Measurements from ENCODE around the gene S1PR5. TPM values are rescaled to one million over a fixed set of nuclear protein-coding genes. Genes with fewer than 3 reads are reported as not detected.
A peak's percentile ranks its signal among the peaks of the same experiment; 100 is the strongest.

The S1PR5 gene
- total and polyA plus RNA-seq, 2 experiments from 2014 or later: 4.6 to 8.0 TPM

DNA sequence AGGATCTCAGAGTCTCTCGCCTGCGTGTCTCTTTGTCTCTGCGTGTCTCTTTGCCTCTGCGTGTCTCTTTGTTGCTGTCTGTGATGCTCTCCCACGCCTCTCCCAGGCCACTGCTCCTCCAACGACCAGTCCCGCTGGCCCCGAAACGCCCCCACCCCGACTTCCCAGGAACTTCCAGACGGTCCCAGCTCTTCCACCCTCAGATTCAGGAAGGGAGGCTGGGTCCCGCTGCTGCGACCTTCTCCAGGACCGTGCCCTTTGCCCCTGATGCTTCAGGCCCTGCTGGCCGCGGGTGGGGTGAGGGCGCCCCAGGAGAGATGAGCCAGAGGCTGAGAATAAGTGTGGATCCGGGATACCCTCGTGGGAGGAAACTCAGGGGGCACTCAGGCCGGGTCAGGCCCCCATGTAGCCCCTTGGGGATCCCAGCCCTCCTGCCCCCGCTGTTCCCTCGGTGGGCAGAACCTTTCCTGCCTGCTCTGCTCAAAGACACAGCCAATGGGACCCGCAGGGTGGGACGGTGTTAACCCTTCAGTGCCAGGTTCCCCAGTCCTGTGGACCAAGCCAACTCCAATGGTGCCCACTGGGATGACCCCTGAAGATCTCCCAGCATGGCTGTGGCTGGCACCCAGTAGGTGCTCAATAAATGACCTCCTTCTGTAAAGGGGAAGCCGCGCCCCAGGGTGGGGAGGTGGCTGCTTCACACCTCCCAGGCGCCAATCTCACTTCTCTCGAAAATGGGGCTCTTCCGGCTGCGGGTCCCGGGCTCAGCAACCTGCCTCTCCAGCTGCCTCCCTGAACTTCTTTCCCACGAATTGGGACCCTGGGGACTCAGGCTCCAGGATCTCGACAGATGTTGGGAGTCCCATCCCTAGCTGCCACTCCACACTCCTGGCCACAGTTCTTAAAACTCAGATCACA is 1.5 kb upstream of the S1PR5 start:
- Histone ChIP-seq H3K27ac (ENCODE audit: low read depth) (no peak overlapping the region), H3K36me3 (ENCODE audit: insufficient read depth) (no peaks in the 10 kb centered on the region), H4K20me1 (replicated peaks; ENCODE audit: insufficient read depth) (0 out of 2 replicates have a peak, but pooled peaks cover 5% of the 10 kb centered on the region), H3F3A (replicated peaks; ENCODE audit: low read depth) (peaks cover 13% of the 10 kb centered on the region; the same call in 1 of the 2 replicates), H3K4me3 (peak overlapping the region; percentile 78), H3K79me2 (replicated peaks; ENCODE audit: insufficient read depth) (no peaks in the 10 kb centered on the region), H2AFZ (peak overlapping the region; percentile 95), H3K9me2 (ENCODE audit: insufficient read depth) (no peaks in the 10 kb centered on the region), H3K4me1 (ENCODE audit: insufficient read depth) (peaks cover 16% of the 10 kb centered on the region), H3K4me2 (peak overlapping the region; percentile 95), H3K27me3 (ENCODE audit: insufficient read depth) (peaks cover 67% of the 10 kb centered on the region)
- Mint-ChIP-seq H3K4me3 (peak overlapping the region; percentile 65), H3K4me1 (peaks cover 25% of the 10 kb centered on the region), H3K9me3 (no peaks in the 10 kb centered on the region; the same call in 2 of the 3 replicates), H3K36me3 (ENCODE audit: low read depth) (no peaks in the 10 kb centered on the region; the same call in 2 of the 3 replicates), H3K27me3 (ENCODE audit: insufficient read depth, low read depth, poor library complexity) (peaks cover 53% of the 10 kb centered on the region), H3K27ac (no peak overlapping the region)
- peak; percentile 40 for DNase-seq (ENCODE audit: low spot score)
- ATAC-seq: peak; percentile 1; the same call in 1 of the 3 replicates
- TF ChIP-seq, protein P1, sequence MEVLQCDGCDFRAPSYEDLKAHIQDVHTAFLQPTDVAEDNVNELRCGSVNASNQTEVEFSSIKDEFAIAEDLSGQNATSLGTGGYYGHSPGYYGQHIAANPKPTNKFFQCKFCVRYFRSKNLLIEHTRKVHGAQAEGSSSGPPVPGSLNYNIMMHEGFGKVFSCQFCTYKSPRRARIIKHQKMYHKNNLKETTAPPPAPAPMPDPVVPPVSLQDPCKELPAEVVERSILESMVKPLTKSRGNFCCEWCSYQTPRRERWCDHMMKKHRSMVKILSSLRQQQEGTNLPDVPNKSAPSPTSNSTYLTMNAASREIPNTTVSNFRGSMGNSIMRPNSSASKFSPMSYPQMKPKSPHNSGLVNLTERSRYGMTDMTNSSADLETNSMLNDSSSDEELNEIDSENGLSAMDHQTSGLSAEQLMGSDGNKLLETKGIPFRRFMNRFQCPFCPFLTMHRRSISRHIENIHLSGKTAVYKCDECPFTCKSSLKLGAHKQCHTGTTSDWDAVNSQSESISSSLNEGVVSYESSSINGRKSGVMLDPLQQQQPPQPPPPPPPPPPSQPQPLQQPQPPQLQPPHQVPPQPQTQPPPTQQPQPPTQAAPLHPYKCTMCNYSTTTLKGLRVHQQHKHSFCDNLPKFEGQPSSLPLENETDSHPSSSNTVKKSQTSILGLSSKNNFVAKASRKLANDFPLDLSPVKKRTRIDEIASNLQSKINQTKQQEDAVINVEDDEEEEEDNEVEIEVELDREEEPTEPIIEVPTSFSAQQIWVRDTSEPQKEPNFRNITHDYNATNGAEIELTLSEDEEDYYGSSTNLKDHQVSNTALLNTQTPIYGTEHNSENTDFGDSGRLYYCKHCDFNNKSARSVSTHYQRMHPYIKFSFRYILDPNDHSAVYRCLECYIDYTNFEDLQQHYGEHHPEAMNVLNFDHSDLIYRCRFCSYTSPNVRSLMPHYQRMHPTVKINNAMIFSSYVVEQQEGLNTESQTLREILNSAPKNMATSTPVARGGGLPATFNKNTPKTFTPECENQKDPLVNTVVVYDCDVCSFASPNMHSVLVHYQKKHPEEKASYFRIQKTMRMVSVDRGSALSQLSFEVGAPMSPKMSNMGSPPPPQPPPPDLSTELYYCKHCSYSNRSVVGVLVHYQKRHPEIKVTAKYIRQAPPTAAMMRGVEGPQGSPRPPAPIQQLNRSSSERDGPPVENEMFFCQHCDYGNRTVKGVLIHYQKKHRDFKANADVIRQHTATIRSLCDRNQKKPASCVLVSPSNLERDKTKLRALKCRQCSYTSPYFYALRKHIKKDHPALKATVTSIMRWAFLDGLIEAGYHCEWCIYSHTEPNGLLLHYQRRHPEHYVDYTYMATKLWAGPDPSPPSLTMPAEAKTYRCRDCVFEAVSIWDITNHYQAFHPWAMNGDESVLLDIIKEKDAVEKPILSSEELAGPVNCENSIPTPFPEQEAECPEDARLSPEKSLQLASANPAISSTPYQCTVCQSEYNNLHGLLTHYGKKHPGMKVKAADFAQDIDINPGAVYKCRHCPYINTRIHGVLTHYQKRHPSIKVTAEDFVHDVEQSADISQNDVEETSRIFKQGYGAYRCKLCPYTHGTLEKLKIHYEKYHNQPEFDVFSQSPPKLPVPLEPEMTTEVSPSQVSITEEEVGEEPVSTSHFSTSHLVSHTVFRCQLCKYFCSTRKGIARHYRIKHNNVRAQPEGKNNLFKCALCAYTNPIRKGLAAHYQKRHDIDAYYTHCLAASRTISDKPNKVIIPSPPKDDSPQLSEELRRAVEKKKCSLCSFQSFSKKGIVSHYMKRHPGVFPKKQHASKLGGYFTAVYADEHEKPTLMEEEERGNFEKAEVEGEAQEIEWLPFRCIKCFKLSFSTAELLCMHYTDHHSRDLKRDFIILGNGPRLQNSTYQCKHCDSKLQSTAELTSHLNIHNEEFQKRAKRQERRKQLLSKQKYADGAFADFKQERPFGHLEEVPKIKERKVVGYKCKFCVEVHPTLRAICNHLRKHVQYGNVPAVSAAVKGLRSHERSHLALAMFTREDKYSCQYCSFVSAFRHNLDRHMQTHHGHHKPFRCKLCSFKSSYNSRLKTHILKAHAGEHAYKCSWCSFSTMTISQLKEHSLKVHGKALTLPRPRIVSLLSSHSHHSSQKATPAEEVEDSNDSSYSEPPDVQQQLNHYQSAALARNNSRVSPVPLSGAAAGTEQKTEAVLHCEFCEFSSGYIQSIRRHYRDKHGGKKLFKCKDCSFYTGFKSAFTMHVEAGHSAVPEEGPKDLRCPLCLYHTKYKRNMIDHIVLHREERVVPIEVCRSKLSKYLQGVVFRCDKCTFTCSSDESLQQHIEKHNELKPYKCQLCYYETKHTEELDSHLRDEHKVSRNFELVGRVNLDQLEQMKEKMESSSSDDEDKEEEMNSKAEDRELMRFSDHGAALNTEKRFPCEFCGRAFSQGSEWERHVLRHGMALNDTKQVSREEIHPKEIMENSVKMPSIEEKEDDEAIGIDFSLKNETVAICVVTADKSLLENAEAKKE (CRISPR knock-in tag; IDR thresholded peaks at IDR 0.05): no peak
- TF ChIP-seq ZNF114 (CRISPR knock-in tag; IDR thresholded peaks at IDR 0.05) (no peak), ZNF331 (CRISPR knock-in tag; IDR thresholded peaks at IDR 0.05; ENCODE audit: low read depth) (no peak), EZH2 (IDR thresholded peaks at IDR 0.05; ENCODE audit: low read depth, unreplicated experiment) (no peak), CTCF (conservative IDR thresholded peaks at IDR 0.05; ENCODE audit: low read depth in 2 of 2) (no peak), CREB1 (CRISPR knock-in tag; IDR thresholded peaks at IDR 0.05; ENCODE audit: low read depth) (no peak), JUNB (IDR thresholded peaks at IDR 0.05; ENCODE audit: unreplicated experiment) (no peak), POLR2AphosphoS5 (IDR thresholded peaks at IDR 0.05; ENCODE audit: low read depth) (no peak), NANOG (IDR thresholded peaks at IDR 0.05; ENCODE audit: borderline replicate concordance) (no peak)
- TF ChIP-seq, protein P2, sequence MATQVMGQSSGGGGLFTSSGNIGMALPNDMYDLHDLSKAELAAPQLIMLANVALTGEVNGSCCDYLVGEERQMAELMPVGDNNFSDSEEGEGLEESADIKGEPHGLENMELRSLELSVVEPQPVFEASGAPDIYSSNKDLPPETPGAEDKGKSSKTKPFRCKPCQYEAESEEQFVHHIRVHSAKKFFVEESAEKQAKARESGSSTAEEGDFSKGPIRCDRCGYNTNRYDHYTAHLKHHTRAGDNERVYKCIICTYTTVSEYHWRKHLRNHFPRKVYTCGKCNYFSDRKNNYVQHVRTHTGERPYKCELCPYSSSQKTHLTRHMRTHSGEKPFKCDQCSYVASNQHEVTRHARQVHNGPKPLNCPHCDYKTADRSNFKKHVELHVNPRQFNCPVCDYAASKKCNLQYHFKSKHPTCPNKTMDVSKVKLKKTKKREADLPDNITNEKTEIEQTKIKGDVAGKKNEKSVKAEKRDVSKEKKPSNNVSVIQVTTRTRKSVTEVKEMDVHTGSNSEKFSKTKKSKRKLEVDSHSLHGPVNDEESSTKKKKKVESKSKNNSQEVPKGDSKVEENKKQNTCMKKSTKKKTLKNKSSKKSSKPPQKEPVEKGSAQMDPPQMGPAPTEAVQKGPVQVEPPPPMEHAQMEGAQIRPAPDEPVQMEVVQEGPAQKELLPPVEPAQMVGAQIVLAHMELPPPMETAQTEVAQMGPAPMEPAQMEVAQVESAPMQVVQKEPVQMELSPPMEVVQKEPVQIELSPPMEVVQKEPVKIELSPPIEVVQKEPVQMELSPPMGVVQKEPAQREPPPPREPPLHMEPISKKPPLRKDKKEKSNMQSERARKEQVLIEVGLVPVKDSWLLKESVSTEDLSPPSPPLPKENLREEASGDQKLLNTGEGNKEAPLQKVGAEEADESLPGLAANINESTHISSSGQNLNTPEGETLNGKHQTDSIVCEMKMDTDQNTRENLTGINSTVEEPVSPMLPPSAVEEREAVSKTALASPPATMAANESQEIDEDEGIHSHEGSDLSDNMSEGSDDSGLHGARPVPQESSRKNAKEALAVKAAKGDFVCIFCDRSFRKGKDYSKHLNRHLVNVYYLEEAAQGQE (IDR thresholded peaks at IDR 0.05; ENCODE audit: unreplicated experiment): no peak
